ENCODE data around the gene TNS1. TPM values are rescaled to one million over a fixed set of nuclear protein-coding genes. Genes with fewer than 3 reads are reported as not detected.

Gene TNS1
- total RNA-seq, 2 donors from 2014 or later, result 3.3 to 4.2 TPM

GRCh38 chr2:218033590-218034496 is 31.0 kb upstream of the TNS1 start:
- H3K4me1 Mint-ChIP-seq, result peaks cover 5% of the 10 kb centered on the region
- 24 to 29% methylated on average over 33 to 45 of the region's 45 CpGs for WGBS, 2 experiments (ENCODE audit: insufficient coverage in 1 of 2, insufficient read length in 1 of 2)
- peaks cover 47% of the 10 kb centered on the region for H3K27me3 Mint-ChIP-seq (ENCODE audit: insufficient read depth)
- H3K4me3 Mint-ChIP-seq, result peak overlapping the region; percentile 41
- Histone ChIP-seq H3K9me3 (ENCODE audit: control insufficient read depth, low read length) (no peaks in the 10 kb centered on the region), H3K36me3 (ENCODE audit: control insufficient read depth, insufficient read depth, low read length) (no peaks in the 10 kb centered on the region), H3K27ac (ENCODE audit: low read depth, low read length) (no peak overlapping the region), H3K9ac (ENCODE audit: extremely low read depth, low read length, poor library complexity, severe bottlenecking) (no peak overlapping the region), H3K4me1 (ENCODE audit: control insufficient read depth, insufficient read depth, low read length) (no peaks in the 10 kb centered on the region), H3K4me3 (ENCODE audit: low read length) (peak overlapping the region; percentile 38), H3K27me3 (ENCODE audit: control insufficient read depth, insufficient read depth, low read length, poor library complexity, severe bottlenecking) (peaks cover 34% of the 10 kb centered on the region)
- H3K27ac Mint-ChIP-seq, result no peak overlapping the region
- DNase-seq, result peak; percentile 77
- no peaks in the 10 kb centered on the region for H3K9me3 Mint-ChIP-seq
- H3K36me3 Mint-ChIP-seq (ENCODE audit: low read depth), result no peaks in the 10 kb centered on the region
- TF ChIP-seq CTCF (conservative IDR thresholded peaks at IDR 0.05), result no peak

GRCh38 chr2:218033208-218033589 is 30.4 kb upstream of the TNS1 start:
- Histone ChIP-seq H3K9me3 (ENCODE audit: control insufficient read depth, low read length) (no peaks in the 10 kb centered on the region), H3K27me3 (ENCODE audit: control insufficient read depth, insufficient read depth, low read length, poor library complexity, severe bottlenecking) (peaks cover 34% of the 10 kb centered on the region), H3K9ac (ENCODE audit: extremely low read depth, low read length, poor library complexity, severe bottlenecking) (no peak overlapping the region), H3K4me3 (ENCODE audit: low read length) (no peak overlapping the region), H3K27ac (ENCODE audit: low read depth, low read length) (no peak overlapping the region), H3K36me3 (ENCODE audit: control insufficient read depth, insufficient read depth, low read length) (no peaks in the 10 kb centered on the region), H3K4me1 (ENCODE audit: control insufficient read depth, insufficient read depth, low read length) (no peaks in the 10 kb centered on the region)
- H3K27me3 Mint-ChIP-seq (ENCODE audit: insufficient read depth), result peaks cover 43% of the 10 kb centered on the region
- no peak for TF ChIP-seq CTCF (conservative IDR thresholded peaks at IDR 0.05)
- H3K4me1 Mint-ChIP-seq, result peaks cover 5% of the 10 kb centered on the region
- H3K4me3 Mint-ChIP-seq, result no peak overlapping the region
- H3K36me3 Mint-ChIP-seq (ENCODE audit: low read depth), result no peaks in the 10 kb centered on the region
- H3K27ac Mint-ChIP-seq, result no peak overlapping the region
- no peaks in the 10 kb centered on the region for H3K9me3 Mint-ChIP-seq
- 74% methylated on average over 1 of the region's 1 CpG; no CpG with 5 or more reads in 1 of the 2 experiments for WGBS, 2 experiments (ENCODE audit: insufficient coverage in 1 of 2, insufficient read length in 1 of 2)
- DNase-seq, result no peak

- H3K27ac ChIP-seq (ENCODE audit: low read depth, low read length), result no peak overlapping the region
- Mint-ChIP-seq H3K4me3 (no peak overlapping the region), H3K27me3 (ENCODE audit: insufficient read depth) (peaks cover 43% of the 10 kb centered on the region), H3K36me3 (ENCODE audit: low read depth) (no peaks in the 10 kb centered on the region), H3K9me3 (no peaks in the 10 kb centered on the region), H3K27ac (no peak overlapping the region), H3K4me1 (peaks cover 5% of the 10 kb centered on the region)
- H3K9ac ChIP-seq (ENCODE audit: extremely low read depth, low read length, poor library complexity, severe bottlenecking), result no peak overlapping the region
- no peaks in the 10 kb centered on the region for H3K4me1 ChIP-seq (ENCODE audit: control insufficient read depth, insufficient read depth, low read length)
- no peak overlapping the region for H3K4me3 ChIP-seq (ENCODE audit: low read length)
- no peaks in the 10 kb centered on the region for H3K36me3 ChIP-seq (ENCODE audit: control insufficient read depth, insufficient read depth, low read length)
- no peak for TF ChIP-seq CTCF (conservative IDR thresholded peaks at IDR 0.05)
- H3K9me3 ChIP-seq (ENCODE audit: control insufficient read depth, low read length), result no peaks in the 10 kb centered on the region
- H3K27me3 ChIP-seq (ENCODE audit: control insufficient read depth, insufficient read depth, low read length, poor library complexity, severe bottlenecking), result peaks cover 28% of the 10 kb centered on the region
- DNase-seq, result peak; percentile 47
- 78 to 80% methylated on average over 4 to 12 of the region's 12 CpGs for WGBS, 2 experiments (ENCODE audit: insufficient coverage in 1 of 2, insufficient read length in 1 of 2)
Measured at GRCh38 chr2:218032336-218033171, 29.8 kb upstream of the TNS1 start.
